Measurements from ENCODE around the gene FCRL3. TPM values are rescaled to one million over a fixed set of nuclear protein-coding genes. Genes with fewer than 3 reads are reported as not detected.

The FCRL3 gene
- total RNA-seq, 4 donors from 2014 or later = 0.33 TPM; not detected in 3

GRCh38 chr1:157652859-157653493 is 47.6 kb downstream of the FCRL3 start:
- no peaks in the 10 kb centered on the region for H3K27me3 ChIP-seq
- H3K4me1 ChIP-seq = no peaks in the 10 kb centered on the region
- H3K4me3 ChIP-seq = no peak overlapping the region
- WGBS = 76% methylated on average over 5 of the region's 5 CpGs
- no peaks in the 10 kb centered on the region for H3K9me3 ChIP-seq
- no peak for TF ChIP-seq POLR2AphosphoS5 (IDR thresholded peaks at IDR 0.05)
- no peak for TF ChIP-seq EP300 (IDR thresholded peaks at IDR 0.05)
- no peak for TF ChIP-seq POLR2A (IDR thresholded peaks at IDR 0.05; ENCODE audit: low read depth)
- TF ChIP-seq CTCF (IDR thresholded peaks at IDR 0.05) = no peak
- intact Hi-C loops (cut with DNase I) = no loop called here
- no peaks in the 10 kb centered on the region for H3K36me3 ChIP-seq
- no peak overlapping the region for H3K27ac ChIP-seq (replicated peaks in 1 of 4)
- DNase-seq (ENCODE audit: extremely low spot score) = no peak

GRCh38 chr1:157648317-157648716 is 52.3 kb downstream of the FCRL3 start:
- Histone ChIP-seq H3K4me1 (no peaks in the 10 kb centered on the region), H3K4me3 (no peak overlapping the region), H3K36me3 (no peaks in the 10 kb centered on the region), H3K9me3 (no peaks in the 10 kb centered on the region), H3K27ac (replicated peaks in 1 of 4) (no peak overlapping the region), H3K27me3 (no peaks in the 10 kb centered on the region)
- TF ChIP-seq CTCF (IDR thresholded peaks at IDR 0.05) (no peak), POLR2A (IDR thresholded peaks at IDR 0.05; ENCODE audit: low read depth) (no peak), EP300 (IDR thresholded peaks at IDR 0.05) (no peak), POLR2AphosphoS5 (IDR thresholded peaks at IDR 0.05) (no peak)
- DNase-seq (ENCODE audit: extremely low spot score) = no peak
- intact Hi-C loops (cut with DNase I) = no loop called here
- 87% methylated on average over 3 of the region's 3 CpGs for WGBS

GRCh38 chr1:157646144-157646543 is 54.4 kb downstream of the FCRL3 start:
- Histone ChIP-seq H3K4me3 (no peak overlapping the region), H3K4me1 (no peaks in the 10 kb centered on the region), H3K36me3 (no peaks in the 10 kb centered on the region), H3K27ac (replicated peaks in 1 of 4) (no peak overlapping the region), H3K9me3 (no peaks in the 10 kb centered on the region), H3K27me3 (no peaks in the 10 kb centered on the region)
- intact Hi-C loops (cut with DNase I) = no loop called here
- TF ChIP-seq EP300 (IDR thresholded peaks at IDR 0.05) = no peak
- no peak for TF ChIP-seq CTCF (IDR thresholded peaks at IDR 0.05)
- no peak for TF ChIP-seq POLR2A (IDR thresholded peaks at IDR 0.05; ENCODE audit: low read depth)
- TF ChIP-seq POLR2AphosphoS5 (IDR thresholded peaks at IDR 0.05) = no peak
- DNase-seq (ENCODE audit: extremely low spot score) = no peak

GRCh38 chr1:157641177-157641576 is 59.4 kb downstream of the FCRL3 start:
- H3K27ac ChIP-seq (replicated peaks in 1 of 4) = no peak overlapping the region
- H3K9me3 ChIP-seq = no peaks in the 10 kb centered on the region
- intact Hi-C loops (cut with DNase I) = no loop called here
- H3K4me3 ChIP-seq = no peak overlapping the region
- no peaks in the 10 kb centered on the region for H3K4me1 ChIP-seq
- H3K27me3 ChIP-seq = no peaks in the 10 kb centered on the region
- DNase-seq (ENCODE audit: extremely low spot score) = no peak
- TF ChIP-seq EP300 (IDR thresholded peaks at IDR 0.05) (no peak), POLR2AphosphoS5 (IDR thresholded peaks at IDR 0.05) (no peak), CTCF (IDR thresholded peaks at IDR 0.05) (no peak), POLR2A (IDR thresholded peaks at IDR 0.05; ENCODE audit: low read depth) (no peak)
- WGBS = 42% methylated on average over 2 of the region's 2 CpGs
- H3K36me3 ChIP-seq = no peaks in the 10 kb centered on the region

GRCh38 chr1:157639800-157640199 is 60.8 kb downstream of the FCRL3 start:
- no peak overlapping the region for H3K27ac ChIP-seq (replicated peaks in 1 of 4)
- TF ChIP-seq EP300 (IDR thresholded peaks at IDR 0.05) (no peak), POLR2AphosphoS5 (IDR thresholded peaks at IDR 0.05) (no peak), POLR2A (IDR thresholded peaks at IDR 0.05; ENCODE audit: low read depth) (no peak), CTCF (IDR thresholded peaks at IDR 0.05) (no peak)
- WGBS = 61% methylated on average over 4 of the region's 4 CpGs
- no peaks in the 10 kb centered on the region for H3K9me3 ChIP-seq
- H3K36me3 ChIP-seq = no peaks in the 10 kb centered on the region
- intact Hi-C loops (cut with DNase I) = no loop called here
- H3K27me3 ChIP-seq = no peaks in the 10 kb centered on the region
- no peaks in the 10 kb centered on the region for H3K4me1 ChIP-seq
- no peak overlapping the region for H3K4me3 ChIP-seq
- no peak for DNase-seq (ENCODE audit: extremely low spot score)

Measured in esophagus muscularis mucosa (tissue), 4 donors.